ENCODE measurements around the gene CSF2.
"Not testable (repeated sequence)": the region's sequence is repeated elsewhere in the genome, so short reads cannot be mapped to it uniquely, and the experiment has no call there.

CSF2 gene

GRCh38 chr5:132116072-132116471 is 42.5 kb downstream of the CSF2 start:
- TF ChIP-seq, protein P1, sequence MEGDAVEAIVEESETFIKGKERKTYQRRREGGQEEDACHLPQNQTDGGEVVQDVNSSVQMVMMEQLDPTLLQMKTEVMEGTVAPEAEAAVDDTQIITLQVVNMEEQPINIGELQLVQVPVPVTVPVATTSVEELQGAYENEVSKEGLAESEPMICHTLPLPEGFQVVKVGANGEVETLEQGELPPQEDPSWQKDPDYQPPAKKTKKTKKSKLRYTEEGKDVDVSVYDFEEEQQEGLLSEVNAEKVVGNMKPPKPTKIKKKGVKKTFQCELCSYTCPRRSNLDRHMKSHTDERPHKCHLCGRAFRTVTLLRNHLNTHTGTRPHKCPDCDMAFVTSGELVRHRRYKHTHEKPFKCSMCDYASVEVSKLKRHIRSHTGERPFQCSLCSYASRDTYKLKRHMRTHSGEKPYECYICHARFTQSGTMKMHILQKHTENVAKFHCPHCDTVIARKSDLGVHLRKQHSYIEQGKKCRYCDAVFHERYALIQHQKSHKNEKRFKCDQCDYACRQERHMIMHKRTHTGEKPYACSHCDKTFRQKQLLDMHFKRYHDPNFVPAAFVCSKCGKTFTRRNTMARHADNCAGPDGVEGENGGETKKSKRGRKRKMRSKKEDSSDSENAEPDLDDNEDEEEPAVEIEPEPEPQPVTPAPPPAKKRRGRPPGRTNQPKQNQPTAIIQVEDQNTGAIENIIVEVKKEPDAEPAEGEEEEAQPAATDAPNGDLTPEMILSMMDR (IDR thresholded peaks at IDR 0.05; ENCODE audit: borderline replicate concordance, control extremely low read depth, extremely low read depth, insufficient read depth, missing control alignments), result no peak
- in situ Hi-C loops (cut with MboI; ENCODE audit: low sequenced_read_pairs, unreplicated experiment), result no loop called here
- DNase-seq (ENCODE audit: low spot score), result no peak

GRCh38 chr5:132116909-132117489 is 43.4 kb downstream of the CSF2 start:
- in situ Hi-C loops (cut with MboI; ENCODE audit: low sequenced_read_pairs, unreplicated experiment); DNase-seq (ENCODE audit: low spot score): not testable (repeated sequence)

- DNase-seq (ENCODE audit: low spot score); in situ Hi-C loops (cut with MboI; ENCODE audit: low sequenced_read_pairs, unreplicated experiment): not testable (repeated sequence)
These were observed 47.1 kb downstream of the CSF2 start for GRCh38 chr5:132120717-132121116.

- DNase-seq (ENCODE audit: low spot score); in situ Hi-C loops (cut with MboI; ENCODE audit: low sequenced_read_pairs, unreplicated experiment): not testable (repeated sequence)
These were observed 49.4 kb downstream of the CSF2 start for GRCh38 chr5:132122971-132123370.

DNA sequence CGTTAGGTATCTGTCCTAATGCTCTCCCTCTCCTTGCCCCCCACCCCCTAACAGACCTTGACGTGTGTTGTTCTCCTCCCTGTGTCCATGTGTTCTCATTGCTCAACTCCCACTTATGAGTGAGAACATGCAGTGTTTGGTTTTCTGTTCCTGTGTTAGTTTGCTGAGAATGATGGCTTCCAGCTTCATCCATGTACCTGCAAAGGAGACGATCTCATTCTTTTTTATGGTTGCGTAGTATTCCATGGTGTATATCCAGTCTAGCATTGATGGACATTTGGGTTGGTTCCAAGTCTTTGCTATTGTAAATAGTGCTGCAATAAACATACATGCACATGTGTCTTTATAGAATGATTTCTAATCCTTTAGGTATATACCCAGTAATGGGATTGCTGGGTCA is 50.0 kb downstream of the CSF2 start:
- in situ Hi-C loops (cut with MboI; ENCODE audit: low sequenced_read_pairs, unreplicated experiment); DNase-seq (ENCODE audit: low spot score): not testable (repeated sequence)
